ENCODE data around the gene MAP6D1.

Gene MAP6D1

GRCh38 chr3:183833516-183833915 lies 8.1 kb upstream of the MAP6D1 start:
- ChIA-PET POLR2A (no interaction called here), CTCF (no interaction called here)
- no peak for TF ChIP-seq TRIM28 (IDR thresholded peaks at IDR 0.05; ENCODE audit: borderline replicate concordance, low read length)
- no peak for TF ChIP-seq ZNF785 (tag by site-specific recombination; IDR thresholded peaks at IDR 0.05)
- TF ChIP-seq ZNF16 (tag by site-specific recombination; IDR thresholded peaks at IDR 0.05; ENCODE audit: low read depth), result no peak
- TF ChIP-seq ZNF510 (tag by site-specific recombination; IDR thresholded peaks at IDR 0.05; ENCODE audit: insufficient replicate concordance), result no peak
- no peak for TF ChIP-seq ZNF26 (tag by site-specific recombination; IDR thresholded peaks at IDR 0.05)
- TF ChIP-seq ZNF596 (tag by site-specific recombination; IDR thresholded peaks at IDR 0.05), result no peak
- peaks cover 3 to 55% of the 10 kb centered on the region in 2 experiments; a peak in 2 of 3 replicates for H3K36me3 ChIP-seq (ENCODE audit: control insufficient read depth in 2 of 2, insufficient read depth in 1 of 2, low read length in 2 of 2)
- no peak overlapping the region for H3K4me3 ChIP-seq (ENCODE audit: low read depth, low read length)
- no peaks in the 10 kb centered on the region for H3K4me1 ChIP-seq (ENCODE audit: control insufficient read depth, insufficient read depth, low read length)
- no peak overlapping the region for H3K27ac ChIP-seq (ENCODE audit: extremely low read depth, low read depth, low read length)
- H3K9me3 ChIP-seq (ENCODE audit: control insufficient read depth, insufficient read depth, low read depth, low read length), result no peaks in the 10 kb centered on the region

GRCh38 chr3:183830187-183830586 lies 4.8 kb upstream of the MAP6D1 start:
- H3K4me3 ChIP-seq (ENCODE audit: low read depth, low read length), result no peak overlapping the region
- ChIA-PET CTCF (no interaction called here), POLR2A (no interaction called here)
- TF ChIP-seq ZNF324 (tag by site-specific recombination; IDR thresholded peaks at IDR 0.05) (no peak), MZF1 (tag by site-specific recombination; IDR thresholded peaks at IDR 0.05; ENCODE audit: borderline replicate concordance) (no peak), ZNF202 (tag by site-specific recombination; IDR thresholded peaks at IDR 0.05; ENCODE audit: borderline replicate concordance) (no peak), PBX3 (CRISPR knock-in tag; IDR thresholded peaks at IDR 0.05) (no peak), BCL11B (tag by site-specific recombination; IDR thresholded peaks at IDR 0.05; ENCODE audit: low read depth) (no peak), ZBTB20 (tag by site-specific recombination; IDR thresholded peaks at IDR 0.05) (no peak), ZNF561 (tag by site-specific recombination; IDR thresholded peaks at IDR 0.05; ENCODE audit: borderline replicate concordance) (no peak), ZSCAN16 (tag by site-specific recombination; IDR thresholded peaks at IDR 0.05) (no peak), ZNF26 (tag by site-specific recombination; IDR thresholded peaks at IDR 0.05) (no peak), KLF1 (tag by site-specific recombination; IDR thresholded peaks at IDR 0.05) (no peak), ZFP3 (tag by site-specific recombination; IDR thresholded peaks at IDR 0.05; ENCODE audit: low read depth) (no peak)
- no peak overlapping the region for H3K27ac ChIP-seq (ENCODE audit: extremely low read depth, low read depth, low read length)
- no peaks in the 10 kb centered on the region for H3K9me3 ChIP-seq (ENCODE audit: control insufficient read depth, insufficient read depth, low read depth, low read length)
- no peaks in the 10 kb centered on the region; the same call in 1 of the 2 replicates for H3K4me1 ChIP-seq (ENCODE audit: control insufficient read depth, insufficient read depth, low read length)
- H3K36me3 ChIP-seq (ENCODE audit: control insufficient read depth in 2 of 2, insufficient read depth in 1 of 2, low read length in 2 of 2), result peaks cover 3 to 49% of the 10 kb centered on the region in 2 experiments; a peak in 2 of 3 replicates

GRCh38 chr3:183829466-183829865 lies 4.1 kb upstream of the MAP6D1 start:
- H3K4me3 ChIP-seq (ENCODE audit: low read depth, low read length), result no peak overlapping the region
- H3K4me1 ChIP-seq (ENCODE audit: control insufficient read depth, insufficient read depth, low read length), result no peaks in the 10 kb centered on the region; the same call in 1 of the 2 replicates
- H3K27ac ChIP-seq (ENCODE audit: extremely low read depth, low read depth, low read length), result no peak overlapping the region
- TF ChIP-seq ZNF704 (tag by site-specific recombination; IDR thresholded peaks at IDR 0.05) (no peak), ZNF416 (tag by site-specific recombination; IDR thresholded peaks at IDR 0.05) (no peak), ZNF112 (tag by site-specific recombination; IDR thresholded peaks at IDR 0.05) (no peak), ZNF76 (tag by site-specific recombination; IDR thresholded peaks at IDR 0.05; ENCODE audit: borderline replicate concordance, low read depth) (no peak), KLF16 (tag by site-specific recombination; IDR thresholded peaks at IDR 0.05) (no peak), ZNF184 (tag by site-specific recombination; IDR thresholded peaks at IDR 0.05) (no peak)
- POLR2A ChIA-PET, result no interaction called here
- H3K36me3 ChIP-seq (ENCODE audit: control insufficient read depth in 2 of 2, insufficient read depth in 1 of 2, low read length in 2 of 2), result peaks cover 3 to 48% of the 10 kb centered on the region in 2 experiments; a peak in 2 of 3 replicates
- H3K9me3 ChIP-seq (ENCODE audit: control insufficient read depth, insufficient read depth, low read depth, low read length), result no peaks in the 10 kb centered on the region
- CTCF ChIA-PET, result no interaction called here

Data from HEK293 (cell line).